AG09319 (cell line): ENCODE measurements around the gene PRDM16.

Source experiments
- DNase-seq: peaks from one replicate; pipeline ENCODE4 v3.0.0-alpha.2; 2010; ENCODE audit warnings: low read depth; ENCODE audit errors: extremely low read depth
- CTCF ChIP-seq: IDR thresholded peaks from 2 replicates; pipeline ENCODE4 v1.5.1; 2011; ENCODE audit warnings: low read depth, mild to moderate bottlenecking, inconsistent platforms, low read length, moderate library complexity

Gene PRDM16

GRCh38 chr1:3331564-3331963 is 262.6 kb downstream of the PRDM16 start:
- no peak for DNase-seq
- no peak for TF ChIP-seq CTCF

- no peak for TF ChIP-seq CTCF
Observed at GRCh38 chr1:3332043-3332442, 263.0 kb downstream of the PRDM16 start.

GRCh38 chr1:3332662-3333061 is 263.7 kb downstream of the PRDM16 start:
- no peak for TF ChIP-seq CTCF
- no peak for DNase-seq

More at GRCh38 chr1:3332043-3332442, 263.0 kb downstream of the PRDM16 start:
- DNase-seq: no peak

GRCh38 chr1:3333903-3334302 is 264.9 kb downstream of the PRDM16 start:
- no peak for TF ChIP-seq CTCF

GRCh38 chr1:3334366-3334765 is 265.4 kb downstream of the PRDM16 start:
- TF ChIP-seq CTCF: no peak
- no peak for DNase-seq

More at GRCh38 chr1:3333903-3334302, 264.9 kb downstream of the PRDM16 start:
- no peak for DNase-seq

GRCh38 chr1:3335754-3336640 is 267.0 kb downstream of the PRDM16 start:
- no peak for TF ChIP-seq CTCF
- no peak for DNase-seq

GRCh38 chr1:3336641-3337630 is 267.9 kb downstream of the PRDM16 start:
- DNase-seq: no peak
- no peak for TF ChIP-seq CTCF
